ENCODE measurements around the gene BCAT1. TPM values are rescaled to one million over a fixed set of nuclear protein-coding genes. Genes with fewer than 3 reads are reported as not detected.
"Not testable (repeated sequence)": the region's sequence is repeated elsewhere in the genome, so short reads cannot be mapped to it uniquely, and the experiment has no call there.

The BCAT1 gene
- total and polyA plus RNA-seq, 5 experiments from 2014 or later = 0.36 to 2.2 TPM; not detected in 3

DNA sequence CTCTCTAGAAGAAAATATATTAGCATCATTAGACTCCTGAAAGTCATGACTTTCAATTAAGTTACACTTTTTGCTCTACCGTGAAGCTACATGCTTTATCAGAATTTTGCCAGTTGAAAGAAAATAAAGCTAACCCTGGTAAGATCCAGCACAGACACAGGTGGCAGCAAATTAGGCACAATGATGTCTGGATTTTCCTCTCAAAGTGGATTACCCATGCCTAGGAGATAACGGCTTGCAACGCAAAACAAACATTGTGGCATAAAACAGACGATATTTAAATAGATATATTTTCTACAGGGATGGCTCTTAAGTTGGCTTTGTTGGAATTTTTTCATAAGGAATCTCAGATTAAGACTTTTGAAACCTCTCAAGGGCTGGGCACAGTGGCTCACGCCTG lies 33.4 kb downstream of the BCAT1 start:
- Mint-ChIP-seq H3K9me3 (no peaks in the 10 kb centered on the region), H3K27me3 (peaks cover 0 to 2% (median 0%) of the 10 kb centered on the region in 5 donors), H3K36me3 (no peaks in the 10 kb centered on the region), H3K4me3 (no peak overlapping the region), H3K4me1 (no peaks in the 10 kb centered on the region), H3K27ac (no peak overlapping the region)
- ATAC-seq (no peak), DNase-seq (no peak)
- POLR2A ChIA-PET = no interaction called here

GRCh38 chr12:24913953-24914352 lies 34.9 kb downstream of the BCAT1 start:
- Mint-ChIP-seq H3K4me3 (no peak overlapping the region), H3K27me3 (peaks cover 0 to 3% (median 0%) of the 10 kb centered on the region in 5 donors), H3K9me3 (no peaks in the 10 kb centered on the region), H3K27ac (no peak overlapping the region), H3K4me1 (no peaks in the 10 kb centered on the region), H3K36me3 (no peaks in the 10 kb centered on the region)
- ATAC-seq = no peak
- DNase-seq = no peak
- POLR2A ChIA-PET = no interaction called here

DNA sequence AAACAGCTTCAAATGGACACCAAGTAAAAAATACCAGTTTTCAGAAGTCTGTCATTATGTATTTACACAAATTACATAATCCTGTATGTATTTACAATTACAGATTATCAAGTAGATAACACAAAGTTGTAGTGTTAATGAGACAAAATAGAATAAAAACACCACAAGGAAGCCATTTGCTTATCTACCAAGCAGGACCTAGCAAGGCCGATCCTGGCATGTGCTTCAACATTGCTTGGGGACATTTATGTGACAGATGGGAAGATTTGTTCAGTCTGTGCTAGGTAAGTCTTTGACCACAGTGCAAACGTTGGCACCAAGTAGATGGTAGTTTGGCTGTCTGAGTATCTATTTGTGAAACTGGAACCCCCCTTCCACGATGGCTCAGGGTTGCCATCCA lies 35.8 kb downstream of the BCAT1 start:
- ATAC-seq = no peak
- Mint-ChIP-seq H3K27ac (no peak overlapping the region), H3K9me3 (no peaks in the 10 kb centered on the region), H3K36me3 (no peaks in the 10 kb centered on the region), H3K27me3 (peaks cover 0 to 3% (median 0%) of the 10 kb centered on the region in 5 donors), H3K4me1 (no peaks in the 10 kb centered on the region), H3K4me3 (no peak overlapping the region)
- POLR2A ChIA-PET = no interaction called here
- no peak for DNase-seq

DNA sequence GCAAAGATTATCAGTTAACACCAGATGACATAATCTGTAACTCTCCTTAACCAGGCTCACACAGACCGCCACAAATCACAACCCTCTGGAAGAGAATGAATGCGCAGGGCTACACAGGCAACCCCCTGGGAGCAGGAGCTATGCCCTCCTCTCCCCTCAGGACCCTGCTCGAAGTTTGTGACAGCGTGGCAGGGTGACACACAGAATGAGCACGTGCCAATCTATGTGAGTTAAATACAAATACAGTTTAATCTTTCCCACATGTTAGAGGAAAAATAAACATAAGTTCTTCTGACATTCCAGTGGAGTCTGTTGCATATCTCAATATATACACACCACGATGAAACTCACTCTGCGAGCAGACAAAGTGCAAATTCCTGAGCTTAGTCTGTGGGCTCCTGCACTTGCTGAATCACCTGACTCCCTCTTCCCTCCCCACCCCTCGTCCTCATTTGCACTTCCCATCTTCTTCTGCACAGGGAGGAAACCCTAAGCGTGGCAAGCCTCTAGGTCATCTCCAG lies 37.6 kb downstream of the BCAT1 start:
- Mint-ChIP-seq H3K36me3 (no peaks in the 10 kb centered on the region), H3K9me3 (no peaks in the 10 kb centered on the region), H3K27me3 (peaks cover 0 to 3% (median 0%) of the 10 kb centered on the region in 5 donors), H3K27ac (no peak overlapping the region), H3K4me1 (no peaks in the 10 kb centered on the region), H3K4me3 (no peak overlapping the region)
- POLR2A ChIA-PET = no interaction called here
- ATAC-seq = no peak
- DNase-seq = no peak

GRCh38 chr12:24910192-24910591 lies 38.7 kb downstream of the BCAT1 start:
- H3K4me3 Mint-ChIP-seq, H3K9me3 Mint-ChIP-seq, H3K4me1 Mint-ChIP-seq, H3K27me3 Mint-ChIP-seq, POLR2A ChIA-PET, ATAC-seq, H3K36me3 Mint-ChIP-seq, DNase-seq, H3K27ac Mint-ChIP-seq: not testable (repeated sequence)

DNA sequence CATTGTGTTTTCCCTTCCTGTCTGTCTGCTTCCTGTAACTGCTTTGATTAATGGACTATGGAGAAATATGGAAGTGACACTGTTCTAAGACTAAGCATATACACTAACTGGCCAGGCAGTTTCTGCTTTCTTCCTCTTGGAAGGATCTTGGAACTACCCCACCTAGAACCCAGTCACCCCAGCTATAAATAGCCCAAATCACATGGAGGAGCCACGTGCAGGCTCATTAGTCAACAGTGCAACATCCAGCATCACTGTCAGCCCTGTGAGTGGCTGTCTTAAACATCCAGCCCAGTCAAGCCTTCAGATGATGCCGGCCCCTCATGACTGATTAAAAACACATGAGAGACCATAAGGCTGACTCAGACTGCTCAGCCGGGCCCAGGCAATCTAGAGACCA lies 39.2 kb downstream of the BCAT1 start:
- no peak overlapping the region for H3K4me3 Mint-ChIP-seq
- H3K36me3 Mint-ChIP-seq = no peaks in the 10 kb centered on the region
- H3K27ac Mint-ChIP-seq = no peak overlapping the region
- ATAC-seq (no peak), DNase-seq (no peak)
- peaks cover 0 to 3% (median 0%) of the 10 kb centered on the region in 5 donors for H3K27me3 Mint-ChIP-seq
- no peaks in the 10 kb centered on the region for H3K4me1 Mint-ChIP-seq
- no peaks in the 10 kb centered on the region for H3K9me3 Mint-ChIP-seq
- POLR2A ChIA-PET = no interaction called here

DNA sequence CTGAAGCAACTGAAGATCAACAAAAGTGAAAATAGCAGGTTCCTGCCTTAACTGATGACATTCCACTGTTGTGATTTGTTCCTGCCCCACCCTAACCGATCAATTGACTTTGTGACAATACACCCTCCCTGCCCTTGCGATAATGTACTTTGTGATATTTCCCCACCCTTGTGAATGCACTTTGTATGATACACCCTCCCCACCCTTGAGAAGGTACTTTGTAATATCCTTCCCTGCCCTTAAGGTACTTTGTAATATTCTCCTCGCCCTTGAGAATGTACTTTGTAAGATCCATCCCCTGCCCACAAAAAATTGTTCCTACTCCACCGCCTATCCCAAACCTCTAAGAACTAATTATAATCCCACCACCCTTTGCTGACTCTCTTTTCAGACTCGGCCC lies 41.4 kb downstream of the BCAT1 start:
- Mint-ChIP-seq H3K9me3 (no peaks in the 10 kb centered on the region), H3K27ac (no peak overlapping the region), H3K27me3 (peaks cover 0 to 11% (median 8%) of the 10 kb centered on the region in 5 donors), H3K4me1 (peaks cover 2 to 11% (median 10%) of the 10 kb centered on the region in 4 donors), H3K4me3 (no peak overlapping the region), H3K36me3 (no peaks in the 10 kb centered on the region)
- DNase-seq = no peak
- no peak for ATAC-seq
- POLR2A ChIA-PET = no interaction called here

DNA sequence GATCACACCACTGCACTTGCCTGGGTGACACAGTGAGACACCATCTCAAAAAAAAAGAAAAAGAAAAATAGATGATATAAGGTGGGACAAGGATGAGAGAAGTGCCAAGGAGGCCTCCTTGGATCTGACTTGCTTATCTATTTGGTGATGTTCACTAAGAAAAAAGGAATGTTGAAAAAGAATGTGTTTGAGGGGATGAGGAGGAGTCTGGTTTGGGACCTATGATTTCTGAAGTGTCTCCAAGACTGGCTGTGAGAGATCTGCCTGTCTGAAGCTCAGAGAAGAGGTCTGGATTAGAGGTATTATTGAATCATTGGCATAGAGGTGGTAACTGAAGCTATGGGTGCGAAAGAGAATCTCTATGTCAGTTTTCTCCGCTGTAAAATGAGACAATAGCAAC lies 42.8 kb downstream of the BCAT1 start:
- Mint-ChIP-seq H3K36me3 (no peaks in the 10 kb centered on the region), H3K4me3 (no peak overlapping the region), H3K27me3 (peaks cover 0 to 20% (median 14%) of the 10 kb centered on the region in 5 donors), H3K9me3 (no peaks in the 10 kb centered on the region), H3K27ac (no peak overlapping the region), H3K4me1 (peaks cover 2 to 17% (median 15%) of the 10 kb centered on the region in 4 donors)
- POLR2A ChIA-PET = no interaction called here
- ATAC-seq (no peak), DNase-seq (no peak)

DNA sequence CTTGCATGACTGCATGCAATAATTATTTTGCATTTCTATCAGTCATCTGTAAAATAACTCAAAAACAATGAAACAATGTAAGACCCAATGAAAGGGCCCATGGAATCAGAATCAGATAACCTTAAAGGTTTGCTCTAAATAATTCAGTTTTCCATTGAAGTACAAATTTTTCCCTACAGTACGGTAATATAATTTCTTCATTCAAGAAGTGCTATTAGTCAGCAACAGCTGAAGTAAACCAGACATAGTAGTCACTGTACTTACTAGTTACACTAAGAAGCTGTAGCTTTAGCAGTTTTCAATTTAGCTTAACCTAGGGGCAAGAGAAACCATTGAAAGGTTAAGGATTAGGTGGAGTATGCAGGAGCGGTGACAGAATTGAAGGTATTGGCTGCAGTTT lies 43.5 kb downstream of the BCAT1 start:
- no peak for DNase-seq
- Mint-ChIP-seq H3K36me3 (no peaks in the 10 kb centered on the region), H3K27me3 (peaks cover 0 to 22% (median 16%) of the 10 kb centered on the region in 5 donors), H3K4me1 (peaks cover 3 to 18% (median 17%) of the 10 kb centered on the region in 4 donors), H3K27ac (no peak overlapping the region), H3K4me3 (no peak overlapping the region), H3K9me3 (no peaks in the 10 kb centered on the region)
- POLR2A ChIA-PET = no interaction called here
- no peak for ATAC-seq

DNA sequence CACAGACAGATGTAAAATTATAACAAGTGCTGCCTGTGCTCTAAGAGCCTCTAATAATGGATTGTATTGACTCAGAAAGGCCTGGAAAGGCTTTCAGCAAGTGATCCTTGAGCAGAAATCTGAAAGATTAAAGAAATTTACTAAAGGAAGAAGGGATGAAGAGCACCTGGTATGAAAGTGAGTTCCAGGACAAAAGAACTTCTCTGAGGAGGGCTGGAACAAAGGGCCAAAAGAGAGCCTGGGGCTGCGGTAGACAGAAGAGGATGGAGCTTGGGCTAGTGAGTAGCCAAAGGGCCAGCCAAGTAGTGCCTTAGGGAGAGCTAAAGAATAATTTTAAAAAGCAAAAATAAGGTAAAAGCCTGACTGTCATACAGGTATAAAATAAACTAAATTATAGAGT lies 44.0 kb downstream of the BCAT1 start:
- DNase-seq = no peak
- H3K27me3 Mint-ChIP-seq = peaks cover 3 to 22% (median 16%) of the 10 kb centered on the region in 5 donors
- no peak overlapping the region for H3K27ac Mint-ChIP-seq
- H3K36me3 Mint-ChIP-seq = no peaks in the 10 kb centered on the region
- no peaks in the 10 kb centered on the region for H3K9me3 Mint-ChIP-seq
- no peak for ATAC-seq
- peaks cover 3 to 20% (median 17%) of the 10 kb centered on the region in 4 donors for H3K4me1 Mint-ChIP-seq
- POLR2A ChIA-PET = no interaction called here
- H3K4me3 Mint-ChIP-seq = no peak overlapping the region

GRCh38 chr12:24903329-24904088 lies 45.4 kb downstream of the BCAT1 start:
- peak overlapping the region; percentile 13 to 88 (median 51) for H3K4me3 Mint-ChIP-seq
- no peaks in the 10 kb centered on the region for H3K9me3 Mint-ChIP-seq
- H3K27me3 Mint-ChIP-seq = peaks cover 14 to 27% (median 25%) of the 10 kb centered on the region in 5 donors
- ATAC-seq = no peak
- DNase-seq = no peak
- H3K27ac Mint-ChIP-seq = no peak overlapping the region
- H3K36me3 Mint-ChIP-seq = no peaks in the 10 kb centered on the region
- peaks cover 3 to 23% (median 17%) of the 10 kb centered on the region in 4 donors for H3K4me1 Mint-ChIP-seq
- POLR2A ChIA-PET = no interaction called here

- Mint-ChIP-seq H3K4me3 (peak overlapping the region; percentile 67 to 89 (median 79)), H3K36me3 (no peaks in the 10 kb centered on the region), H3K27me3 (peaks cover 16 to 27% (median 25%) of the 10 kb centered on the region in 5 donors), H3K27ac (no peak overlapping the region), H3K9me3 (no peaks in the 10 kb centered on the region), H3K4me1 (peaks cover 3 to 23% (median 17%) of the 10 kb centered on the region in 4 donors)
- ATAC-seq (no peak), DNase-seq (peak in 1 of 10 donors; percentile 5)
- POLR2A ChIA-PET = no interaction called here
Observed at GRCh38 chr12:24902511-24903328, 46.2 kb downstream of the BCAT1 start.
